GM12878 (cell line): ENCODE results near the gene NPM1. TPM values are rescaled to one million over a fixed set of nuclear protein-coding genes. Genes with fewer than 3 reads are reported as not detected.
"Not testable (repeated sequence)": the region's sequence is repeated elsewhere in the genome, so short reads cannot be mapped to it uniquely, and the experiment has no call there.

ENCODE experiments used
- ATAC-seq: fragments of 200-7000 bp; cut with Tn5 transposase; 3 replicates; pipeline ENCODE4 v1.9.1; 2020; ENCODE audit warnings: mild to moderate bottlenecking, moderate library complexity
- BruUV-seq: library from RNA; stranded (reverse); fragments of 400-500 nt; replicated peaks from 2 replicates; lab custom pipeline; 2021; lab: Mats Ljungman, UMichigan
- CTCF ChIA-PET: fragments of 300-600 bp; sonication (Branson Sonifier 250); formaldehyde crosslinking; extraction: SDS; loops from one replicate; lab custom pipeline; 2021; ENCODE audit warnings: inconsistent platforms; lab: Yijun Ruan, JAX
- POLR2A ChIA-PET: fragments of 350-600 bp; formaldehyde crosslinking; extraction: SDS; loops from one replicate; lab custom pipeline; 2021; ENCODE audit warnings: inconsistent platforms; lab: Charles Lee
- RAD21 ChIA-PET: fragments of 300-600 bp; sonication (Branson Sonifier 250); formaldehyde crosslinking; loops from one replicate; lab custom pipeline; 2023; ENCODE audit warnings: antibody characterized with exemption; ENCODE audit not compliant: unreplicated experiment; lab: Charles Lee
- SMC1A ChIA-PET: fragments of 300-600 bp; sonication (Branson Sonifier 250); formaldehyde crosslinking; loops from one replicate; lab custom pipeline; 2023; ENCODE audit not compliant: unreplicated experiment, uncharacterized antibody; lab: Charles Lee
- DNase-seq: peaks from one replicate; pipeline ENCODE4 v3.0.0-alpha.2; 2011; ENCODE audit warnings: low read depth, low spot score
- FAIRE-seq: peaks from 3 replicates; lab custom pipeline; 2011; peaks lifted over from hg19 to GRCh38; lab: Jason Lieb, UNC
- H2AFZ ChIP-seq: 2 replicates; pipeline ENCODE4 v1.6.0; 2011; ENCODE audit warnings: low read depth, low read length, control low read depth; ENCODE audit not compliant: control insufficient read depth
- H3K27ac ChIP-seq: 2 replicates; pipeline ENCODE4 v1.5.1; 2011; ENCODE audit warnings: control low read depth; ENCODE audit not compliant: control insufficient read depth, insufficient read depth
- H3K27me3 ChIP-seq, 2 experiments: replicated peaks in 1 of 2; 2 replicates each; pipeline versions ENCODE4 v1.6.0 to v1.6.1; 2011; ENCODE audit warnings: low read length in 1 of 2; ENCODE audit not compliant: control insufficient read depth in 2 of 2, insufficient read depth in 2 of 2
- H3K36me3 ChIP-seq, 2 experiments: 2 replicates each; pipeline ENCODE4 v1.5.1; 2011; ENCODE audit warnings: low read length in 1 of 2; ENCODE audit not compliant: control insufficient read depth in 2 of 2, insufficient read depth in 2 of 2
- H3K4me1 ChIP-seq: 2 replicates; pipeline ENCODE4 v1.6.1; 2011; ENCODE audit warnings: mild to moderate bottlenecking, low read length, moderate library complexity, mixed read lengths; ENCODE audit not compliant: control insufficient read depth, insufficient read depth
- H3K4me2 ChIP-seq: 2 replicates; pipeline ENCODE4 v1.6.0; 2011; ENCODE audit warnings: control low read depth; ENCODE audit not compliant: control insufficient read depth, insufficient read depth
- H3K4me3 ChIP-seq: fragments of 200-600 bp; sonication (generic); 2 replicates; pipeline ENCODE4 v1.5.1; 2016
- H3K79me2 ChIP-seq: 2 replicates; pipeline ENCODE4 v1.6.0; 2011; ENCODE audit warnings: low read length; ENCODE audit not compliant: control insufficient read depth, insufficient read depth
- H3K9ac ChIP-seq: 2 replicates; pipeline ENCODE4 v1.8.0; 2011; ENCODE audit warnings: low read length, control low read depth, mixed read lengths; ENCODE audit not compliant: control insufficient read depth, insufficient read depth
- H3K9me3 ChIP-seq: replicated peaks from 3 replicates; pipeline ENCODE4 v1.5.1; 2011; ENCODE audit warnings: mild to moderate bottlenecking, low read length; ENCODE audit not compliant: control insufficient read depth, insufficient read depth
- H4K20me1 ChIP-seq: 2 replicates; pipeline ENCODE4 v1.6.0; 2011; ENCODE audit not compliant: control insufficient read depth, insufficient read depth
- ASH2L ChIP-seq: fragments of 300-600, 200-600 bp; sonication (generic); IDR thresholded peaks from 2 replicates; pipeline ENCODE4 v1.6.1; 2017; ENCODE audit warnings: low read depth, mild to moderate bottlenecking, borderline replicate concordance
- DPF2 ChIP-seq: fragments of 450-650 bp; IDR thresholded peaks from 2 replicates; pipeline ENCODE4 v1.6.1; 2017; ENCODE audit warnings: mild to moderate bottlenecking
- FOS ChIP-seq: IDR thresholded peaks from 3 replicates; pipeline ENCODE4 v1.6.1; 2011; ENCODE audit warnings: borderline replicate concordance; ENCODE audit not compliant: insufficient read length; ENCODE audit errors: extremely low read depth
- KAT2A ChIP-seq: conservative IDR thresholded peaks from 2 replicates; pipeline ENCODE4 v1.6.1; 2011; ENCODE audit warnings: low read depth, low read length; ENCODE audit not compliant: control insufficient read depth
- NFYB ChIP-seq: IDR thresholded peaks from 2 replicates; pipeline ENCODE4 v1.6.1; 2011; ENCODE audit warnings: low read depth, mild to moderate bottlenecking, low read length, improper control_type of control experiment, moderate library complexity; ENCODE audit not compliant: insufficient read depth
- NR2C1 ChIP-seq: fragments of 450-650 bp; IDR thresholded peaks from 2 replicates; pipeline ENCODE4 v1.6.1; 2017; ENCODE audit warnings: antibody characterized with exemption, mild to moderate bottlenecking, moderate library complexity
- NRF1 ChIP-seq: conservative IDR thresholded peaks from 2 replicates; pipeline ENCODE4 v1.6.1; 2011; ENCODE audit warnings: mild to moderate bottlenecking, low read depth, low read length, improper control_type of control experiment
- RAD21 ChIP-seq: IDR thresholded peaks from 2 replicates; pipeline ENCODE4 v1.6.1; 2011; ENCODE audit warnings: mild to moderate bottlenecking, low read depth, low read length, moderate library complexity; ENCODE audit not compliant: insufficient read depth
- RFX5 ChIP-seq: IDR thresholded peaks from 2 replicates; pipeline ENCODE4 v1.6.1; 2011; ENCODE audit warnings: low read depth, low read length, improper control_type of control experiment
- SIX5 ChIP-seq: IDR thresholded peaks from 2 replicates; pipeline ENCODE4 v1.6.1; 2011; ENCODE audit warnings: mild to moderate bottlenecking, low read depth, low read length, moderate library complexity; ENCODE audit not compliant: severe bottlenecking
- STAT3 ChIP-seq: IDR thresholded peaks from 2 replicates; pipeline ENCODE4 v1.6.1; 2011; ENCODE audit warnings: low read depth, low read length, improper control_type of control experiment
- YBX1 ChIP-seq: fragments of 450-650 bp; IDR thresholded peaks from 2 replicates; pipeline ENCODE4 v1.6.1; 2016; ENCODE audit warnings: antibody characterized with exemption
- ZBED1 ChIP-seq: IDR thresholded peaks from 2 replicates; pipeline ENCODE4 v1.6.1; 2016; ENCODE audit warnings: borderline replicate concordance
- WGBS: methylation state at CpG from one replicate; pipeline ENCODE4 v1.1.6; 2016; ENCODE audit warnings: low lambda C conversion rate; ENCODE audit not compliant: insufficient replicate concordance, insufficient coverage; ENCODE audit errors: missing lambda C conversion rate; 5-methylcytosine and 5-hydroxymethylcytosine counted together
- in situ Hi-C: fragments of 300-500 bp; cut with MboI; formaldehyde crosslinking; loops from 9 replicates; pipeline ENCODE4 v1.14.3; 2018; ENCODE audit warnings: mixed read lengths
- intact Hi-C: fragments of 100-400 bp; cut with micrococcal nuclease; formaldehyde crosslinking; loops from one replicate; pipeline ENCODE4 v1.14.2; 2022; ENCODE audit not compliant: unreplicated experiment
- polyA plus RNA-seq, 11 experiments: library from polyadenylated mRNA; depleted of rRNA in 4 of 11; unstranded in 6 of 11; stranded (reverse) in 5 of 11; fragments of >200 nt; fragmentation: Nextera tagmentation in 4 of 11; fragmentation: Illumina TruSeq in 1 of 11; extraction: Ambion mirVana in 4 of 11; extraction: Trizol in 1 of 11; gene quantifications; 1 replicate in 1 of 11; 2 replicates in 10 of 11; pipeline versions ENCODE4 v1.2.1 to v1.2.3, GENCODE V29; 2011 to 2016; ENCODE audit warnings: inconsistent platforms in 2 of 11, missing spikeins in 2 of 11, low read depth in 1 of 11
- total RNA-seq, 4 experiments: library from RNA; depleted of rRNA in 3 of 4; stranded (reverse); fragments of >200 nt in 3 of 4; fragmentation: Illumina TruSeq in 1 of 4; extraction: Trizol in 1 of 4; gene quantifications; 2 replicates each; pipeline versions ENCODE4 v1.2.1 to v1.2.3, GENCODE V29; 2013 to 2021

NPM1 gene
- total and polyA plus RNA-seq, 10 of the 15 experiments (the other 5 are each of a cell fraction or from before 2014, with no cell fraction given), result 1,843 to 5,466 (median 2,866) TPM

- no TSS peak for BruUV-seq
- TF ChIP-seq NR2C1 (no peak), NFYB (no peak), DPF2 (no peak), NRF1 (no peak), KAT2A (no peak), STAT3 (no peak), FOS (no peak), YBX1 (no peak), RFX5 (no peak), ZBED1 (no peak), SIX5 (no peak), ASH2L (no peak), RAD21 (no peak)
- CTCF ChIA-PET, result interaction anchor here (1.5 kb wide), 1 partner anchor 9 kb away, joined by 3 read pairs; no protein-coding TSS in a partner anchor
- Histone ChIP-seq H3K27me3 (no peaks in the 10 kb centered on the region), H3K4me1 (no peaks in the 10 kb centered on the region), H3K4me3 (no peak overlapping the region), H3K9ac (no peak overlapping the region), H3K9me3 (no peaks in the 10 kb centered on the region), H3K79me2 (no peaks in the 10 kb centered on the region), H4K20me1 (no peaks in the 10 kb centered on the region), H3K4me2 (no peak overlapping the region), H3K36me3 (no peaks in the 10 kb centered on the region), H3K27ac (no peak overlapping the region), H2AFZ (no peak overlapping the region)
- WGBS, result 60% methylated on average over 7 of the region's 7 CpGs
- in situ Hi-C loops, result no loop called here
- RAD21 ChIA-PET, result interaction anchor here (0.6 kb wide), 1 partner anchor 632 kb away, joined by 5 read pairs; no protein-coding TSS in a partner anchor
- FAIRE-seq, result no peak
- DNase-seq, result no peak
- intact Hi-C loops, result no loop called here
- POLR2A ChIA-PET, result no interaction called here
- SMC1A ChIA-PET, result no interaction called here
- no peak for ATAC-seq
Measured at GRCh38 chr5:171379961-171380360, 7.7 kb upstream of the NPM1 start.

- POLR2A ChIA-PET, RAD21 ChIA-PET, CTCF ChIA-PET, H3K4me2 ChIP-seq, FAIRE-seq, intact Hi-C loops, ATAC-seq, H3K4me1 ChIP-seq, H3K36me3 ChIP-seq, H3K9ac ChIP-seq, in situ Hi-C loops, H3K4me3 ChIP-seq, SMC1A ChIA-PET, H3K27ac ChIP-seq, DNase-seq, H3K9me3 ChIP-seq, H3K27me3 ChIP-seq, BruUV-seq, H2AFZ ChIP-seq, H4K20me1 ChIP-seq: not testable (repeated sequence)
- H3K79me2 ChIP-seq, result peaks cover 20% of the 10 kb centered on the region
- WGBS, result 55% methylated on average over 9 of the region's 9 CpGs
Measured at GRCh38 chr5:171384416-171384815, 3.2 kb upstream of the NPM1 start.

GRCh38 chr5:171384999-171385398, 2.6 kb upstream of the NPM1 start:
- intact Hi-C loops, in situ Hi-C loops, H3K36me3 ChIP-seq, H3K27ac ChIP-seq, DNase-seq, POLR2A ChIA-PET, RAD21 ChIA-PET, SMC1A ChIA-PET, H3K4me2 ChIP-seq, H3K9me3 ChIP-seq, FAIRE-seq, ATAC-seq, H3K27me3 ChIP-seq, CTCF ChIA-PET, H3K9ac ChIP-seq, H3K4me3 ChIP-seq, BruUV-seq, H2AFZ ChIP-seq, H3K4me1 ChIP-seq: not testable (repeated sequence)
- H3K79me2 ChIP-seq, result peaks cover 26% of the 10 kb centered on the region
- WGBS, result 73% methylated on average over 3 of the region's 3 CpGs
- peaks cover 11% of the 10 kb centered on the region; the same call in 1 of the 2 replicates for H4K20me1 ChIP-seq
